ENCODE results near the gene MAPK8. TPM values are rescaled to one million over a fixed set of nuclear protein-coding genes. Genes with fewer than 3 reads are reported as not detected.
"Not testable (repeated sequence)": the region's sequence is repeated elsewhere in the genome, so short reads cannot be mapped to it uniquely, and the experiment has no call there.

MAPK8 gene
- total and polyA plus RNA-seq, 7 donors = 17.4 to 74.5 (median 46.7) TPM

DNA sequence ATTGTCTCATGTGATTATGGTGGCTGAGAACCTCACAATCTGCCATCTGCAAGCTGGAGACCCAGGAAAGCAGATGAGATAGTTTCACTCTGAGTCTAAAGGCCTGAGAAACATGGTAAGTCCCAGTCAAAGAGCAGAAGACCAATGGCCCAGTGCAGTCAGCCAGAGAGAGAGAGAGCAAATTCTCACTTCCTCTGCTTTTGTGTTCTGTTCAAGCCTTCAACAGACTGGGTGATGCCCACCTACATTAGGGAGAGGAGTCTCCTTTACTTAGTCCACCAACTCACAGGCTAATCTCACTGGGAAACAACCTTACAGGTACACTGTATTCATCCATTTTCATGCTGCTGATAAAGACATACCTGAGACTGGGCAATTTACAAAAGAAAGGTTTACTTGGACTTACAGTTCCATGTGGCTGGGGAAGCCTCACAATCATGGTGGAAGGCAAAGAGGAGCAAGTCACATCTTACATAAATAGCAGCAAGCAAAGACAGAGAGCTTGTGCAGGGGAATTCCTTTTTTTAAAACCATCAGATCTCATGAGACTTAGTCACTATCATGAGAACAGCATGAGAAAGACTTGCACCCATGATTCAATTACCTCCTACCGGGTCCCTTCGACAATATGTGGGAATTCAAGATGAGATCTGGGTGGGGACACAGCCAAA is 27.3 kb upstream of the MAPK8 start:
- Histone ChIP-seq H3K36me3 (no peaks in the 10 kb centered on the region), H3K4me1 (no peaks in the 10 kb centered on the region), H3K4me3 (no peak overlapping the region), H3K9me3 (peaks cover 0 to 3% (median under 1%) of the 10 kb centered on the region in 4 donors), H3K27ac (no peak overlapping the region), H3K27me3 (no peaks in the 10 kb centered on the region)
- TF ChIP-seq POLR2AphosphoS5 (IDR thresholded peaks at IDR 0.05) (no peak), POLR2A (IDR thresholded peaks at IDR 0.05) (no peak), EP300 (IDR thresholded peaks at IDR 0.05) (no peak)
- TF ChIP-seq, protein P1, sequence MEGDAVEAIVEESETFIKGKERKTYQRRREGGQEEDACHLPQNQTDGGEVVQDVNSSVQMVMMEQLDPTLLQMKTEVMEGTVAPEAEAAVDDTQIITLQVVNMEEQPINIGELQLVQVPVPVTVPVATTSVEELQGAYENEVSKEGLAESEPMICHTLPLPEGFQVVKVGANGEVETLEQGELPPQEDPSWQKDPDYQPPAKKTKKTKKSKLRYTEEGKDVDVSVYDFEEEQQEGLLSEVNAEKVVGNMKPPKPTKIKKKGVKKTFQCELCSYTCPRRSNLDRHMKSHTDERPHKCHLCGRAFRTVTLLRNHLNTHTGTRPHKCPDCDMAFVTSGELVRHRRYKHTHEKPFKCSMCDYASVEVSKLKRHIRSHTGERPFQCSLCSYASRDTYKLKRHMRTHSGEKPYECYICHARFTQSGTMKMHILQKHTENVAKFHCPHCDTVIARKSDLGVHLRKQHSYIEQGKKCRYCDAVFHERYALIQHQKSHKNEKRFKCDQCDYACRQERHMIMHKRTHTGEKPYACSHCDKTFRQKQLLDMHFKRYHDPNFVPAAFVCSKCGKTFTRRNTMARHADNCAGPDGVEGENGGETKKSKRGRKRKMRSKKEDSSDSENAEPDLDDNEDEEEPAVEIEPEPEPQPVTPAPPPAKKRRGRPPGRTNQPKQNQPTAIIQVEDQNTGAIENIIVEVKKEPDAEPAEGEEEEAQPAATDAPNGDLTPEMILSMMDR (IDR thresholded peaks at IDR 0.05) = no peak
- intact Hi-C loops (cut with DNase I) = no loop called here
- 88 to 92% methylated on average over 2 of the region's 2 CpGs for WGBS, 2 donors
- DNase-seq = no peak

DNA sequence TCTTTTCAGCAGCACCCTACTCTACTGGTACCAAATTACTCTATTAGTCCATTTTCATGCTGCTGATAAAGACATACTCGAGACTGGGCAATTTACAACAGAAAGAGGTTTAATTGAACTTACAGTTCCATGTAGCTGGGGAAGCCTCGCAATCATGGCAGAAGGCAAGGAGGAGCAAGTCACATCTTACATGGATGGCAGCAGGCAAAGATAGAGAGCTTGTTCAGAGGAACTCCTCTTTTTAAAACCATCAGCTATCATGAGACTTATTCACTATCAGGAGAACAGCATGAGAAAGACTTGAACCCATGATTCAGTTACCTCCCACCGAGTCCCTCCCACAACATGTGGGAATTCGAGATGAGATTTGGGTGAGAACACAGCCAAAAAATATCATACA is 24.8 kb upstream of the MAPK8 start:
- DNase-seq; H3K27ac ChIP-seq; H3K4me3 ChIP-seq; H3K9me3 ChIP-seq; H3K27me3 ChIP-seq; H3K4me1 ChIP-seq; intact Hi-C loops (cut with DNase I); H3K36me3 ChIP-seq: not testable (repeated sequence)
- WGBS, 2 donors = 74 to 81% methylated on average over 4 of the region's 4 CpGs

DNA sequence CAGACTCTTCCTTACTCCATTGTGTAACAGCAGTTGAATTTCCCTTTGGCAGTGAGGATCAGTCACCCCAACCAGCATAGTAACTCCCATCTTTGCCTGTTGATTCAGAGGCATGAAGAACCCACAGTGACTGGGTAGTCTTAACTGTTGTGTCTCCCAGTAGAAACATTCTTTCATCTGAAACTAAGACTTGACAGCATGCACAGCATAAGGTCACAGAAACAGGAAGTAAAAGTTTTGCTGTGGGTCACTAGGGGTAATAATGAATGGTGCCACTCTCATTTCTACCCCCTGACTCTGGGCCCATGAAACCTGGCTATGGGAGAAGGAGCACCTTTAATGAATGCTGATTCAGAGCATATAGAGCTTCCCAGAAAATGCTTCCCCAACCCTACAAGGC is 23.6 kb upstream of the MAPK8 start:
- Histone ChIP-seq H3K4me1 (peaks cover 0 to 7% (median 5%) of the 10 kb centered on the region in 4 donors), H3K27me3 (no peaks in the 10 kb centered on the region), H3K9me3 (peaks cover 0 to 3% (median under 1%) of the 10 kb centered on the region in 4 donors), H3K27ac (no peak overlapping the region), H3K36me3 (no peaks in the 10 kb centered on the region), H3K4me3 (no peak overlapping the region)
- no peak for DNase-seq
- intact Hi-C loops (cut with DNase I) = no loop called here
- no peak for TF ChIP-seq POLR2AphosphoS5 (IDR thresholded peaks at IDR 0.05)
- no peak for TF ChIP-seq EP300 (IDR thresholded peaks at IDR 0.05)
- TF ChIP-seq, protein P1 (IDR thresholded peaks at IDR 0.05) = no peak
- no peak for TF ChIP-seq POLR2A (IDR thresholded peaks at IDR 0.05)

DNA sequence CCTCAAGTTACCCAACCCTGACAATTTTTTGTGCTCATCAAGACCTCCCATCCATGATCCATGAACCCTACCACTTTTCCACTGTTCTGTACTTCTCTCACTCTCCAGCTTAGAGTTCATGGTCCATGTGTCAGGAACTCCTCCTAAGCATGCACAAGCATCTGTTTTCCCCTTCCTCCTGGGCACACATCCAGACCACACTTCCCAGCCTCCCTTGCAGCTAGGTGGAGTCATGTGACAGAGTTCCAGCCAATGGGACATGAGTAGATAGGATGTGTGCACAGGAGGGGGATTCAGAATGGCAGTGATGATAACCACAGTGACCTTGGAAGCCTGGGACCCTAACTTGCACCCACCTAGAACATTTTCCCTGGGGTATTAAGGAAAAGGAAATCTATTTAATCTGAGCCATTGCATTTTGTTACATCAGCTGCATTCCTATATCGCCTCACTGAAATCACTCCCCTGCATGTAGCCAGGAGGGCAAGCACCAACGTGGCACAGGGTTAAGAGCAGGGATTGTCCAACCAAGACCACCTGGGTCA is 22.4 kb upstream of the MAPK8 start:
- Histone ChIP-seq H3K4me1 (peaks cover 0 to 14% (median 7%) of the 10 kb centered on the region in 4 donors), H3K4me3 (no peak overlapping the region), H3K27me3 (no peaks in the 10 kb centered on the region), H3K27ac (no peak overlapping the region), H3K9me3 (peaks cover 0 to 3% (median under 1%) of the 10 kb centered on the region in 4 donors), H3K36me3 (no peaks in the 10 kb centered on the region)
- WGBS, 2 donors = 77 to 90% methylated on average over 2 of the region's 2 CpGs
- TF ChIP-seq POLR2AphosphoS5 (IDR thresholded peaks at IDR 0.05) = no peak
- TF ChIP-seq, protein P1 (IDR thresholded peaks at IDR 0.05) = no peak
- no peak for TF ChIP-seq EP300 (IDR thresholded peaks at IDR 0.05)
- TF ChIP-seq POLR2A (IDR thresholded peaks at IDR 0.05) = no peak
- intact Hi-C loops (cut with DNase I) = no loop called here
- DNase-seq = no peak

DNA sequence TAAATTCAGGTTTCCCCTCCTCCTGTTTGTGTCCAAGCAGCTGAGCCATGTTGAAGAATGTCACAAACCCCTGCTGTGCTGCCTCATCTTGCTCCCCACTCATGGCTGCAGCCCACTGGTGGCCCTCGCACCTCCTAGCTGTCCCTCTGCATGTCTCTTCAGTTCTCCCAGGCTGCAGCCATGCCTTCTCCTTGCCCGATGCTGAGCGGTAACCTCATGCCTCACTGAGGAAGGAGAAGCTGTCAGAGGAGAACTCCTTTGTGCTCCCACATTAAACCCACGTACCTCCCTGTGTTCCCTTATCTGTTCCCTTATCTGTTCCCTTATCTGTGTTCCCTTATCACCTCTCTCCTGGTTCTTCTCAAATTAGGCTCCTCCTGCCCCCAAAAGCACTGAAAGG is 21.7 kb upstream of the MAPK8 start:
- DNase-seq = no peak
- H3K27me3 ChIP-seq = no peaks in the 10 kb centered on the region
- no peak overlapping the region for H3K27ac ChIP-seq
- H3K4me1 ChIP-seq = peaks cover 0 to 17% (median 8%) of the 10 kb centered on the region in 4 donors
- H3K9me3 ChIP-seq = peaks cover 0 to 3% (median under 1%) of the 10 kb centered on the region in 4 donors
- H3K36me3 ChIP-seq = no peaks in the 10 kb centered on the region
- WGBS, 2 donors = 53 to 66% methylated on average over 4 of the region's 4 CpGs
- intact Hi-C loops (cut with DNase I) = no loop called here
- no peak overlapping the region for H3K4me3 ChIP-seq
- TF ChIP-seq EP300 (IDR thresholded peaks at IDR 0.05) (no peak), POLR2A (IDR thresholded peaks at IDR 0.05) (no peak), POLR2AphosphoS5 (IDR thresholded peaks at IDR 0.05) (no peak)
- TF ChIP-seq, protein P1 (IDR thresholded peaks at IDR 0.05) = no peak
